Tongue (tissue), 2 donors: ENCODE results near the gene DCC. TPM values are rescaled to one million over a fixed set of nuclear protein-coding genes. Genes with fewer than 3 reads are reported as not detected.

Experiments
- DNase-seq: peaks from one replicate; pipeline ENCODE4 v3.0.0-alpha.2; 2015
- total RNA-seq: library from RNA; depleted of rRNA; stranded (reverse); fragments of >200 nt; gene quantifications from one replicate; pipeline ENCODE4 v1.2.3, GENCODE V29; 2014

Gene DCC
- total RNA-seq, 1 donor from 2014 or later: 5.5 TPM

GRCh38 chr18:52510139-52510538, 170.1 kb downstream of the DCC start:
- DNase-seq: no peak

GRCh38 chr18:52518086-52518485, 178.1 kb downstream of the DCC start:
- DNase-seq: no peak

- DNase-seq: no peak
These were observed 179.0 kb downstream of the DCC start for GRCh38 chr18:52519021-52519420.

GRCh38 chr18:52523566-52523965, 183.6 kb downstream of the DCC start:
- no peak for DNase-seq

- DNase-seq: no peak
These were observed 191.8 kb downstream of the DCC start for GRCh38 chr18:52531836-52532235.

GRCh38 chr18:52536039-52536438, 196.0 kb downstream of the DCC start:
- DNase-seq: no peak

GRCh38 chr18:52537261-52537660, 197.3 kb downstream of the DCC start:
- peak; percentile 6 for DNase-seq

GRCh38 chr18:52541056-52541455, 201.1 kb downstream of the DCC start:
- DNase-seq: no peak

GRCh38 chr18:52544086-52544485, 204.1 kb downstream of the DCC start:
- DNase-seq: no peak

GRCh38 chr18:52546686-52547346, 206.8 kb downstream of the DCC start:
- DNase-seq: no peak

GRCh38 chr18:52553441-52553840, 213.4 kb downstream of the DCC start:
- no peak for DNase-seq

GRCh38 chr18:52554180-52554579, 214.2 kb downstream of the DCC start:
- no peak for DNase-seq

- DNase-seq: no peak
These were observed 227.4 kb downstream of the DCC start for GRCh38 chr18:52567360-52567759.

GRCh38 chr18:52569492-52569891, 229.5 kb downstream of the DCC start:
- DNase-seq: no peak

GRCh38 chr18:52570975-52571374, 231.0 kb downstream of the DCC start:
- no peak for DNase-seq

- DNase-seq: no peak
These were observed 232.3 kb downstream of the DCC start for GRCh38 chr18:52572036-52573000.

GRCh38 chr18:52577795-52578194, 237.8 kb downstream of the DCC start:
- DNase-seq: no peak

GRCh38 chr18:52582061-52582460, 242.1 kb downstream of the DCC start:
- DNase-seq: no peak

GRCh38 chr18:52582516-52582915, 242.5 kb downstream of the DCC start:
- DNase-seq: no peak

GRCh38 chr18:52588931-52589330, 248.9 kb downstream of the DCC start:
- DNase-seq: no peak

- no peak for DNase-seq
These were observed 256.9 kb downstream of the DCC start for GRCh38 chr18:52596748-52597435.

- no peak for DNase-seq
These were observed 258.9 kb downstream of the DCC start for GRCh38 chr18:52598921-52599320.

- no peak for DNase-seq
These were observed 262.8 kb downstream of the DCC start for GRCh38 chr18:52602820-52603219.
